Right lobe of liver (tissue), 4 donors: ENCODE results near the gene TEX261.

Source experiments
- CTCF ChIP-seq, 4 donors: fragments of 200-600 bp in 3 of 4; fragments of 450-650 bp in 1 of 4; IDR thresholded peaks; one replicate each; pipeline versions ENCODE4 v1.5.1 to v1.8.0; 2016 to 2022; ENCODE audit warnings: antibody characterized with exemption in 4 of 4, mild to moderate bottlenecking in 2 of 4
- POLR2A ChIP-seq: fragments of 450-650 bp; IDR thresholded peaks from one replicate; pipeline ENCODE4 v1.6.1; 2017; ENCODE audit warnings: antibody characterized with exemption, mild to moderate bottlenecking
- donor health status: DM: no; HTN: no; CAD: no.
- donor health status: DM: no; HTN: no; CAD: no.
- donor health status: DM: no; HTN: yes; CAD: no.

- TF ChIP-seq CTCF (IDR thresholded peaks at IDR 0.05) (no peak), POLR2A (no peak)
These were observed 51.3 kb downstream of the TEX261 start for GRCh38 chr2:70943205-70943871.
